ENCODE results near the gene POLE2. TPM values are rescaled to one million over a fixed set of nuclear protein-coding genes. Genes with fewer than 3 reads are reported as not detected.

Gene POLE2
- total and polyA plus RNA-seq, 2 of the 4 experiments (the other 2 are of a cell fraction), result 12.2 to 12.3 TPM

GRCh38 chr14:49620182-49621113, 67.6 kb downstream of the POLE2 start, which contains the start of the genes MGAT2 and RPL36AL:
Gene MGAT2 (plus strand): TSS chr14:49620799. CDS start chr14:49621269, 470 bp downstream.
Gene RPL36AL (minus strand): TSS chr14:49620626. CDS start chr14:49619104, 1,522 bp downstream.
- Histone ChIP-seq H3K9ac (ENCODE audit: low read depth, low read length) (peak within 1 kb of the TSS; percentile 92), H2AFZ (replicated peaks; ENCODE audit: low read length, poor library complexity) (peak within 1 kb of the TSS; percentile 89), H3K9me1 (ENCODE audit: insufficient read depth, low read length) (peaks cover 7% of the 10 kb centered on the region), H3K4me2 (ENCODE audit: low read depth, low read length) (peak within 1 kb of the TSS; percentile 83), H3K4ac (ENCODE audit: low read depth, low read length) (peak within 1 kb of the TSS; percentile 93), H3K79me1 (ENCODE audit: low read depth in 1 of 2, low read length in 2 of 2) (peaks cover 8 to 57% of the 10 kb centered on the region in 2 experiments; a peak in 3 of 4 replicates), H3K9me3 (ENCODE audit: control insufficient read depth, insufficient read depth, low read length) (no peaks in the 10 kb centered on the region), H3K27ac (ENCODE audit: insufficient read depth, low read length) (peak within 1 kb of the TSS; percentile 91), H2AK5ac (ENCODE audit: low read depth, low read length) (peak within 1 kb of the TSS; percentile 71), H2BK15ac (ENCODE audit: low read depth, low read length) (no peak within 1 kb of the TSS), H3K27me3 (ENCODE audit: control insufficient read depth, insufficient read depth, low read length) (no peaks in the 10 kb centered on the region), H3K23ac (ENCODE audit: low read depth, low read length) (peak within 1 kb of the TSS; percentile 90), H2AK9ac (replicated peaks; ENCODE audit: low read depth, low read length, poor library complexity) (peak within 1 kb of the TSS; percentile 92), H2BK5ac (ENCODE audit: low read depth, low read length, poor library complexity, severe bottlenecking) (peak within 1 kb of the TSS; percentile 79), H4K91ac (ENCODE audit: insufficient read depth, low read depth, low read length) (peak within 1 kb of the TSS; percentile 91), H2BK120ac (ENCODE audit: low read depth, low read length) (peak within 1 kb of the TSS; percentile 48; the same call in 1 of the 2 replicates), H3K56ac (ENCODE audit: extremely low read depth, insufficient read depth, low read length) (peak within 1 kb of the TSS; percentile 94), H4K20me1 (ENCODE audit: insufficient read depth, low read length) (peaks cover 46% of the 10 kb centered on the region), H3K4me3 (ENCODE audit: insufficient read depth, low read depth, low read length) (peak within 1 kb of the TSS; percentile 84), H3K4me1 (ENCODE audit: control insufficient read depth, insufficient read depth, low read length) (peaks cover 13% of the 10 kb centered on the region), H2BK20ac (ENCODE audit: low read depth, low read length) (no peak within 1 kb of the TSS), H4K8ac (ENCODE audit: low read depth in 2 of 2, low read length in 2 of 2) (peak within 1 kb of the TSS; percentile 68 to 86), H3K18ac (ENCODE audit: low read depth, low read length) (peak within 1 kb of the TSS; percentile 62), H3K36me3 (ENCODE audit: control insufficient read depth, insufficient read depth, low read length) (peaks cover 11% of the 10 kb centered on the region), H3K14ac (replicated peaks; ENCODE audit: low read depth, low read length) (peak within 1 kb of the TSS; percentile 89), H4K5ac (ENCODE audit: low read depth, low read length) (peak within 1 kb of the TSS; percentile 76)
- POLR2A ChIA-PET (ENCODE audit: unreplicated experiment), result no interaction called here
- in situ Hi-C loops (cut with MboI; ENCODE audit: low sequenced_read_pairs), result no loop called here
- ATAC-seq (ENCODE audit: low read depth) (peak; percentile 94), DNase-seq (peak; percentile 99)
- CTCF ChIA-PET, result interaction anchor here (0.9 to 1.1 kb wide), 3 partner anchors 11 to 14 kb away, joined by 3 read pairs; no protein-coding TSS in a partner anchor
- intact Hi-C loops (cut with micrococcal nuclease), result loop anchor here (2.0 kb wide), 1 partner anchor 158 kb away; no protein-coding TSS in a partner anchor
- WGBS, 2 experiments (ENCODE audit: extremely low coverage in 2 of 2, insufficient read length in 1 of 2), result 0% methylated on average over 35 of the region's 85 CpGs; no CpG with 5 or more reads in 1 of the 2 experiments
- dilution Hi-C loops (cut with HindIII; ENCODE audit: low sequenced_read_pairs, unreplicated experiment), result no loop called here
- no TSS peak for BruUV-seq (replicated peaks)
- TF ChIP-seq MAZ (IDR thresholded peaks at IDR 0.05; ENCODE audit: borderline replicate concordance, low read depth, low read length) (peak; percentile 47; the same call in 1 of the 2 replicates), SMC3 (IDR thresholded peaks at IDR 0.05; ENCODE audit: low read depth, low read length) (no peak), POLR2A (IDR thresholded peaks at IDR 0.05; ENCODE audit: low read depth, low read length) (peak; percentile 97), NFE2L2 (IDR thresholded peaks at IDR 0.05; ENCODE audit: low read depth, low read length) (no peak), RFX5 (IDR thresholded peaks at IDR 0.05; ENCODE audit: low read depth, low read length) (no peak), CEBPB (IDR thresholded peaks at IDR 0.05; ENCODE audit: low read depth, low read length) (no peak), FOS (IDR thresholded peaks at IDR 0.05; ENCODE audit: low read depth, low read length) (peak; percentile 38; the same call in 1 of the 2 replicates), CHD1 (IDR thresholded peaks at IDR 0.05; ENCODE audit: low read depth, low read length) (no peak), RCOR1 (IDR thresholded peaks at IDR 0.05; ENCODE audit: insufficient replicate concordance, low read length) (no peak), BHLHE40 (IDR thresholded peaks at IDR 0.05; ENCODE audit: low read depth, low read length) (no peak), MXI1 (IDR thresholded peaks at IDR 0.05; ENCODE audit: borderline replicate concordance, low read depth, low read length) (peak; percentile 55; the same call in 1 of the 2 replicates), MAFK (IDR thresholded peaks at IDR 0.05; ENCODE audit: low read depth, low read length) (no peak), RAD21 (IDR thresholded peaks at IDR 0.05; ENCODE audit: low read length) (no peak)
- TF ChIP-seq, protein P1, sequence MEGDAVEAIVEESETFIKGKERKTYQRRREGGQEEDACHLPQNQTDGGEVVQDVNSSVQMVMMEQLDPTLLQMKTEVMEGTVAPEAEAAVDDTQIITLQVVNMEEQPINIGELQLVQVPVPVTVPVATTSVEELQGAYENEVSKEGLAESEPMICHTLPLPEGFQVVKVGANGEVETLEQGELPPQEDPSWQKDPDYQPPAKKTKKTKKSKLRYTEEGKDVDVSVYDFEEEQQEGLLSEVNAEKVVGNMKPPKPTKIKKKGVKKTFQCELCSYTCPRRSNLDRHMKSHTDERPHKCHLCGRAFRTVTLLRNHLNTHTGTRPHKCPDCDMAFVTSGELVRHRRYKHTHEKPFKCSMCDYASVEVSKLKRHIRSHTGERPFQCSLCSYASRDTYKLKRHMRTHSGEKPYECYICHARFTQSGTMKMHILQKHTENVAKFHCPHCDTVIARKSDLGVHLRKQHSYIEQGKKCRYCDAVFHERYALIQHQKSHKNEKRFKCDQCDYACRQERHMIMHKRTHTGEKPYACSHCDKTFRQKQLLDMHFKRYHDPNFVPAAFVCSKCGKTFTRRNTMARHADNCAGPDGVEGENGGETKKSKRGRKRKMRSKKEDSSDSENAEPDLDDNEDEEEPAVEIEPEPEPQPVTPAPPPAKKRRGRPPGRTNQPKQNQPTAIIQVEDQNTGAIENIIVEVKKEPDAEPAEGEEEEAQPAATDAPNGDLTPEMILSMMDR (conservative IDR thresholded peaks at IDR 0.05; ENCODE audit: low read depth, low read length), result peak; percentile 29; the same call in 1 of the 2 replicates
- TF ChIP-seq, protein P2, sequence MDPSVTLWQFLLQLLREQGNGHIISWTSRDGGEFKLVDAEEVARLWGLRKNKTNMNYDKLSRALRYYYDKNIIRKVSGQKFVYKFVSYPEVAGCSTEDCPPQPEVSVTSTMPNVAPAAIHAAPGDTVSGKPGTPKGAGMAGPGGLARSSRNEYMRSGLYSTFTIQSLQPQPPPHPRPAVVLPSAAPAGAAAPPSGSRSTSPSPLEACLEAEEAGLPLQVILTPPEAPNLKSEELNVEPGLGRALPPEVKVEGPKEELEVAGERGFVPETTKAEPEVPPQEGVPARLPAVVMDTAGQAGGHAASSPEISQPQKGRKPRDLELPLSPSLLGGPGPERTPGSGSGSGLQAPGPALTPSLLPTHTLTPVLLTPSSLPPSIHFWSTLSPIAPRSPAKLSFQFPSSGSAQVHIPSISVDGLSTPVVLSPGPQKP (IDR thresholded peaks at IDR 0.05; ENCODE audit: borderline replicate concordance, low read depth, low read length), result no peak

Data from IMR-90 (cell line).